ENCODE results near the gene FMO3.

GRCh38 chr1:171160211-171160610 is 69.5 kb downstream of the FMO3 start:
- TF ChIP-seq RAD21 (IDR thresholded peaks at IDR 0.05; ENCODE audit: low read depth) (no peak), CTCF (IDR thresholded peaks at IDR 0.05 in 2 of 3, conservative IDR thresholded peaks at IDR 0.05 in 1 of 3; ENCODE audit: borderline replicate concordance in 1 of 3, insufficient read depth in 1 of 3, low read depth in 2 of 3, low read length in 2 of 3) (no peak), SP1 (IDR thresholded peaks at IDR 0.05; ENCODE audit: low read depth) (no peak), POLR2A (IDR thresholded peaks at IDR 0.05; ENCODE audit: borderline replicate concordance, extremely low read depth, insufficient read depth, insufficient read length) (no peak), REST (IDR thresholded peaks at IDR 0.05; ENCODE audit: low read depth) (no peak), SIN3A (IDR thresholded peaks at IDR 0.05; ENCODE audit: low read depth) (no peak), EZH2phosphoT487 (IDR thresholded peaks at IDR 0.05; ENCODE audit: borderline replicate concordance) (no peak), ELF1 (IDR thresholded peaks at IDR 0.05; ENCODE audit: borderline replicate concordance, low read depth) (no peak), EZH2 (IDR thresholded peaks at IDR 0.05) (no peak), MAX (IDR thresholded peaks at IDR 0.05) (no peak)

Measured in HCT116 (cell line).